Tibial nerve (tissue), 4 donors: ENCODE data around the gene ASCL5.

Experiments used
- EP300 ChIP-seq, 2 donors: sonication (generic); formaldehyde crosslinking; IDR thresholded peaks; one replicate each; pipeline ENCODE4 v1.6.1; 2017; ENCODE audit warnings: antibody characterized with exemption in 2 of 2, mild to moderate bottlenecking in 1 of 2
- TF ChIP-seq, protein P1 (sequence below), 5 experiments: fragments of 200-600 bp in 3 of 5; fragments of 450-650 bp in 2 of 5; sonication (generic) in 3 of 5; IDR thresholded peaks; one replicate each; pipeline ENCODE4 v1.5.1; 2016 to 2019; ENCODE audit warnings: antibody characterized with exemption in 5 of 5, mild to moderate bottlenecking in 3 of 5, moderate library complexity in 2 of 5

DNA sequence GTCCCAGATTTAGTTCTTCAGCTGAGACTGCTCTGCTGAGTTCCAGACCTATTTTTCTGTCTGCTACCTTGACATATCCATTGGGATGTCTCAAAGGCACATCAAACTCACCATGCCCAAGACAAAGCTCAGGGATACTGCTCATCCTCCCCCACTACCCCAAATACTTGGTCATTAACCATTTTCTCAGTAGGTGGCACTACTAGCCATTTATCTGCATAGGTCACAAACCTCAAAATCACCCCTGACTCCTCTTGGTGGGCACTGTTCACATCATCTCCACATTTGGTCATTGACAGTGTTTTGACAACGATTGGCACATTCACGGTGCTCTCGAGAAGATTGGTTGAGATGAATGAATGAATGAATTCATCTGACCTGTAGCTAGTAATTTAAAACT lies 46.8 kb downstream of the ASCL5 start:
- no peak for TF ChIP-seq EP300 (IDR thresholded peaks at IDR 0.05)
- TF ChIP-seq, protein P1, sequence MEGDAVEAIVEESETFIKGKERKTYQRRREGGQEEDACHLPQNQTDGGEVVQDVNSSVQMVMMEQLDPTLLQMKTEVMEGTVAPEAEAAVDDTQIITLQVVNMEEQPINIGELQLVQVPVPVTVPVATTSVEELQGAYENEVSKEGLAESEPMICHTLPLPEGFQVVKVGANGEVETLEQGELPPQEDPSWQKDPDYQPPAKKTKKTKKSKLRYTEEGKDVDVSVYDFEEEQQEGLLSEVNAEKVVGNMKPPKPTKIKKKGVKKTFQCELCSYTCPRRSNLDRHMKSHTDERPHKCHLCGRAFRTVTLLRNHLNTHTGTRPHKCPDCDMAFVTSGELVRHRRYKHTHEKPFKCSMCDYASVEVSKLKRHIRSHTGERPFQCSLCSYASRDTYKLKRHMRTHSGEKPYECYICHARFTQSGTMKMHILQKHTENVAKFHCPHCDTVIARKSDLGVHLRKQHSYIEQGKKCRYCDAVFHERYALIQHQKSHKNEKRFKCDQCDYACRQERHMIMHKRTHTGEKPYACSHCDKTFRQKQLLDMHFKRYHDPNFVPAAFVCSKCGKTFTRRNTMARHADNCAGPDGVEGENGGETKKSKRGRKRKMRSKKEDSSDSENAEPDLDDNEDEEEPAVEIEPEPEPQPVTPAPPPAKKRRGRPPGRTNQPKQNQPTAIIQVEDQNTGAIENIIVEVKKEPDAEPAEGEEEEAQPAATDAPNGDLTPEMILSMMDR (IDR thresholded peaks at IDR 0.05), result no peak
